Activated CD4-positive, alpha-beta T cell treated with anti-CD3 and anti-CD28 coated beads for 48 hours (primary cell): Measurements from ENCODE around the gene CLEC4G.
"Not testable (repeated sequence)": the region's sequence is repeated elsewhere in the genome, so short reads cannot be mapped to it uniquely, and the experiment has no call there.

ENCODE experiments used
- DNase-seq: peaks from one replicate; pipeline ENCODE4 v3.0.0-alpha.2; 2020

CLEC4G gene

GRCh38 chr19:7732045-7732444, at the start of gene CLEC4G:
Gene CLEC4G (minus strand): TSS chr19:7732110. CDS start chr19:7732102, 8 bp downstream.
- no peak for DNase-seq

- DNase-seq, result no peak
Observed at GRCh38 chr19:7781157-7781556, 49.2 kb upstream of the CLEC4G start.

GRCh38 chr19:7779631-7780486, 47.9 kb upstream of the CLEC4G start:
- no peak for DNase-seq

DNA sequence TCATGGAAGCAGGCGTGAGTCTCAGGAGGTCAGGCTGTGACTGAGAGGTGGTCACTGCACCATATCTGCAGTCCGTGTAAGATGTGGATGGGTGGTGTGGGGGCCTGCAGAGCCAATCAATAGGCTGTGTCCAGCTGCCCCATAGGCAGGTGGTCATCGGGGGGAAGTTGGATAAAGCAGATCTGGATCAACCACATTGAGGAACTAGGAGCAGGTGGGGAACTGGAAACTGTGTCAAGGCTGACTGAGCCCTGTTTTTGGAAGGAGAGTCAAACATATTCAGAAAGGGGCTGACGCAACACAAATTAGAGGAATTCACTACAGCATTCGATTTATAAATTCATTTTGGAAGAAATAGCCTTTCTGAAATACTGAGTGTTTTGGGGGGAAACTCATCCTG, 46.2 kb upstream of the CLEC4G start:
- no peak for DNase-seq

GRCh38 chr19:7775761-7776160, 43.9 kb upstream of the CLEC4G start:
- DNase-seq, result no peak

- DNase-seq, result no peak
Observed at GRCh38 chr19:7773841-7774240, 41.9 kb upstream of the CLEC4G start.

DNA sequence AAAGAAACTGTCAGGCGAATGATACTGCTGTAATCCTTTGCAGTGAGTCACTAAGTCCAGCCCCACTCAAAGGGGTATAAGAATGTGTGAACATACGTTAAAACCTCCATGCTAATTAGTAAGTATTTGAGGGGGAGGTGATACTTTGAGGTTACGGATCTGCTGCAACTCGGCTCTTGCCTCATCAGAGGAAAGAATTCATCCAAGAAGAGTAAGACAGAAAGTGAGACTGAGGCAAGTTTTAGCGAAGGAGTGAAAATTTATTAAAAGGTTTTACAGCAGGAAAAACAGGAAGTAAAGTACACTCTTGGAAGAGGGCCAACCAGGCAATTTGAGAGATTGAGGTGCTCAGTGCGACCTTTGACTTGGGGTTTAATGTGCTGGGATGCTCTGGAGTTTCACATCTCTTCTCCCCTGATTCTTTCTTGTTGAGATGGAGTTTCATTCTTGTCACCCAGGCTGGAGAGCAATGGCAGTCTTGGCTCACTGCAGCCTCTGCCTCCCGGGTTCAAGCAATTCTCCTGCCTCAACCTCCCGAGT, 40.9 kb upstream of the CLEC4G start:
- peak; percentile 59 for DNase-seq

DNA sequence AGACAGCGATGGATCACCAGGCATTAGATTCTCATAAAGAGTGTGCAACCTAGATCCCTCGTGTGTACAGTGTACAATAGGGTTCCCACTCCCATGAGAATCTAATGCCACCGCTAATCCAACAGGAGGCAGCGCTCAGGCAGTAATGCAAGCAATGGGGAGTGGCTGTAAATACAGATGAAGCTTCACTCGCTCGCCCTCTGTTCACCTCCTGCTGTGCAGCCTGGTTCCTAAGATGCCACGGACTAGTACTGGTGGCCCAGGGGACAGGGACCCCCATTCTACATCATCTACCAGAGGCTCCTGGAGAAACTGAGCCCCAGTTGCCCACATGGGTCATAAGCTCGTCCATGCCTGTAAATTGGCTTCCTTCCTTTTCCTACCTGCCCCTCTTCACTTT, 39.2 kb upstream of the CLEC4G start:
- no peak for DNase-seq

GRCh38 chr19:7769171-7769570, 37.3 kb upstream of the CLEC4G start:
- no peak for DNase-seq

- no peak for DNase-seq
Observed at GRCh38 chr19:7767487-7767886, 35.6 kb upstream of the CLEC4G start.

- DNase-seq, result no peak
Observed at GRCh38 chr19:7766535-7766934, 34.6 kb upstream of the CLEC4G start.

- not testable (repeated sequence) for DNase-seq
Observed at GRCh38 chr19:7765043-7765442, 33.1 kb upstream of the CLEC4G start.

- not testable (repeated sequence) for DNase-seq
Observed at GRCh38 chr19:7764157-7764556, 32.2 kb upstream of the CLEC4G start.

GRCh38 chr19:7763696-7764095, 31.8 kb upstream of the CLEC4G start:
- no peak for DNase-seq

GRCh38 chr19:7762719-7763293, 30.9 kb upstream of the CLEC4G start, which contains the start of gene CLEC4M:
Gene CLEC4M (plus strand): TSS chr19:7763243. CDS start chr19:7763267, 24 bp downstream.
- no peak for DNase-seq

DNA sequence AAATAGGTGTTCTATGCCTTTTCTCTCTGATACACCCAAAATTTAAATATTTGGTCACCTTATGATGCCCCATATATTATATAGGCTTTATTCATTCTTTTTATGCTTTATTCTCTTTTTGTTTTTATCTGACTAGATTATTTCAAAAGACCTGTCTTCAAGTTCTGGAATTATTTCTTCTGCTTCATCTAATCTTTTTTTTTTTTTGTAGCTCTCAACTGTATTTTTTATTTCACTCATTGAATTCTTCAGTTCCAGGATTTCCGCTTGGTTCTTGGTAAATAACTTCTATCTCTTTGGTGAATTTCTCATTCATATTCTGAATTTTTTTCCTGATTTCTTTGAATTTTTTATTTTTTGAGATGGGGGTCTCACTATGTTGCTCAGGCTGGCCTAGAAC, 27.2 kb upstream of the CLEC4G start:
- DNase-seq, result no peak

DNA sequence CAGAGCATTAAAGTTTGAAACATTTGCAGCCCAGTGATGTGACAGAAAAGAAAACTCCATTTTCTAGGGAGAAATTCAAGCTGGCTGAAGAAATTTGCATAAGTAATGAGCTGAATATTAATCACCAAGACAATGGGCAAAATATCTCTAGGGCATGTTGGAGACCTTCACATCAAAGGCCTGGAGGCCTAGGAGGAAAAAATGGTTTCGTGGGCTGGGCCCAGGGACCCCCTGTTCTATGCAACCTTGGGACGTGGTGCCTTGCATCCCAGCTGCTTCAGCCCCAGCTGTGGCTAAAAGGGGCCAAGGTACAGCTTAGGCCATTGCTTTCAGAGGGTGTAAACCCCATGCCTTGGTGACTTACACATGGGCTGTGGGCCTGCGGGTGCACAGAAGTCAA, 25.4 kb upstream of the CLEC4G start:
- DNase-seq, result no peak

DNA sequence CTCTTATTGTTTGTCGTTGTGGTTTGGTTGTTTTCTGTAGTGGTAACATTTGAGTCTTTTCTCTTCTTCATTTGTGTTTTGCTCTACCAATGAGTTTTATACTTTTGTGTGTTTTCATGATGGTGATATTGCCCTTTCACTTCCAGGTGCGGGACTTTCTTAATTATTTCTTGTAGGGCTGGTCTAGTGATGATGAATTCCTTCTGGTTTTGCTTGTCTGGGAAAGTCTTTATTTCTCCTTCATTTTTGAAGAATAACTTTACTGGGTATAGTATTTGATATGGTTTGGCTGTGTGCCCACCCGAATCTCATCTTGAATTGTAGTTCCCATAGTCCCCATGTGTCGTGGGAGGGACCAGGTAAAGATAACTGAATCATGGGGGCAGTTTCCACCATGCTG, 24.3 kb upstream of the CLEC4G start:
- no peak for DNase-seq

GRCh38 chr19:7751157-7751783, 19.4 kb upstream of the CLEC4G start:
- DNase-seq, result peak; percentile 61

DNA sequence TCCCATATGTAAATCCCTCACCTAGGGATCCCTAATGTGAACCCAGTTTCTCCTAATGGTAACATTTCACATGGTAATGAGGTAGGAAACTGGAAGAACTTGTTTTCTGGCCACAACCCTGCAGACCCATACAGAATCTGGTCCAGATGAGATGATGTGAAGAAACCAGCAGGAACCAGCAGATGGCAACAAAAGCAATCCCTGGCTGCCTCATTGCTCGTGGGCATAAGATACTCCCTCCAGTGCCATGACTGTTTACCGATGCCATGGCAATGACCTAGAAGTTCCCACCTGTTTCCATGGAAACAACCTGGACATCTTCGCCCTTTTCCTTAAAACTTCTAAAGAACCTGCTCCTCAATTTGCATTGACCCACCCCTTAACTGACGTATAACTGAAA, 16.8 kb upstream of the CLEC4G start:
- DNase-seq, result peak; percentile 21

- DNase-seq, result no peak
Observed at GRCh38 chr19:7748171-7748570, 16.3 kb upstream of the CLEC4G start.

DNA sequence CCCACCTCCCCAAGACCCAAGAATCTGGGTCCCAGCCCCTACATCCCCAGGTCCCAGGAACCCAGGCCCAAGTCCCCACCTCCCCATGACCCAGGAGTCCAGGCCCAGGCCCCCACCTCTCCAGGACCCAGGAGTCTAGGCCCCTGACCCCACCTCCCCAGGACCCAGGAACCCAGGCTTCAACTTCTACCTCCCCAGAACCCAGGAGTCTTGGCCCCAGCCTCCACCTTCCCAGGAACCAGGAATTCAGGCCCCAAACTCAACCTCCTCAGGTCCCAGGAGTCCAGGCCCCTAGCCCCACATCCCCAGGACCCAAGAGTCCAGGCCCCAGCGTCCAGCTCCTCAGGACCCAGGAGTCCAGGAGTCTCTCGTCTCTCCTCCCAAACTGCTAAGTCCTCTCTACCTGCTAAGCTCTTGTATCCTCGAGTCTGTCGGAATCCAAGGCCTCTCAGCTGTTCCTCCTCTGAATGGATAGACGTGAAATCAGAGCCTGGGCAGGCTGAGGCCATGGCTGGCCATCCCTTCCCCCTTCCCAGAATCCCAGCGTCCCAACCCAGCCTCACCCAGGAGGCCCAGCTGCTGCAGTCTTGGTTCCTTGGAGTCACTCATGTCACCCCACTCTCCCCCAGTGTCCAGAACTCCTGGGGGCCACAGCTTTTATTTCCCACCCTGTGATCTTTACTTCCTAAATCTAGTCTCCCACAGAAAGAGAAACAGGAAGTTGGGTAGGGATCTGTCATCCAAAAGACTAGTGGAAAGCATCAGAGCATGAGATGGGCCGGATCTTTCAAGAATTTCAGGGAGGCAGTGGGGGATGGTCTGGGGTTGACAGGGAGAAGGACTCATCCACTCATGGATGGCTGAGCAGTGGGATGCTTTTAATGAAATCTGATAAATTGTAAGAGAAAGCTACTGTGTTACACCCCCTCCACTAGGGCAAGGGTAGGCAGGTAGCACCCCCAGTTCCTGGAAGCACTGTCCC, 15.3 kb upstream of the CLEC4G start, which contains the start of gene CD209:
Gene CD209 (minus strand): TSS at position 632 of the 982 bp plus-strand sequence. CDS start 23 bp downstream, at position 609.
- DNase-seq, result no peak
